GM18502 (cell line): ENCODE results near the gene KLHDC8A.

Experiments used
- ATAC-seq: cut with Tn5 transposase; IDR thresholded peaks from one replicate; pipeline ENCODE4 v1.9.1; 2021; ENCODE audit warnings: mild to moderate bottlenecking; ENCODE audit not compliant: unreplicated experiment, poor library complexity

Gene KLHDC8A

GRCh38 chr1:205324781-205325180, 31.9 kb downstream of the KLHDC8A start:
- ATAC-seq = no peak

GRCh38 chr1:205323794-205324193, 32.9 kb downstream of the KLHDC8A start:
- ATAC-seq = no peak

GRCh38 chr1:205321959-205322283, 34.8 kb downstream of the KLHDC8A start:
- no peak for ATAC-seq

- ATAC-seq = peak; percentile 67
Measured at GRCh38 chr1:205321162-205321958, 35.4 kb downstream of the KLHDC8A start, which contains the start of gene NUAK2. Gene NUAK2, minus strand, starts transcription at chr1:205321745. Its CDS starts 117 bp downstream, at chr1:205321628.

- ATAC-seq = no peak
Measured at GRCh38 chr1:205319081-205320018, 37.4 kb downstream of the KLHDC8A start.

GRCh38 chr1:205318231-205318991, 38.3 kb downstream of the KLHDC8A start:
- no peak for ATAC-seq

- no peak for ATAC-seq
Measured at GRCh38 chr1:205317311-205317917, 39.3 kb downstream of the KLHDC8A start.

GRCh38 chr1:205316161-205316566, 40.6 kb downstream of the KLHDC8A start:
- ATAC-seq = no peak

GRCh38 chr1:205315008-205315618, 41.6 kb downstream of the KLHDC8A start:
- ATAC-seq = no peak

GRCh38 chr1:205313563-205314308, 43.0 kb downstream of the KLHDC8A start:
- peak; percentile 67 for ATAC-seq

GRCh38 chr1:205312866-205313562, 43.7 kb downstream of the KLHDC8A start:
- no peak for ATAC-seq

- ATAC-seq = no peak
Measured at GRCh38 chr1:205310976-205311704, 45.6 kb downstream of the KLHDC8A start.

- no peak for ATAC-seq
Measured at GRCh38 chr1:205309741-205310140, 47.0 kb downstream of the KLHDC8A start.

GRCh38 chr1:205306929-205307566, 49.7 kb downstream of the KLHDC8A start:
- ATAC-seq = no peak

GRCh38 chr1:205304695-205305070, 52.0 kb downstream of the KLHDC8A start:
- no peak for ATAC-seq

- no peak for ATAC-seq
Measured at GRCh38 chr1:205304046-205304694, 52.6 kb downstream of the KLHDC8A start.
